H9 (cell line): Measurements from ENCODE around the gene PTPRS. TPM values are rescaled to one million over a fixed set of nuclear protein-coding genes. Genes with fewer than 3 reads are reported as not detected.

Source experiments
- DNase-seq: peaks from one replicate; pipeline ENCODE4 v3.0.0-alpha.2; 2017
- H2AFZ ChIP-seq: one replicate; pipeline ENCODE4 v1.6.1; 2013; ENCODE audit warnings: mild to moderate bottlenecking, low read length, control low read depth, moderate library complexity
- H2AK5ac ChIP-seq: 2 replicates; pipeline ENCODE4 v1.6.1; 2013; ENCODE audit warnings: low read length, control low read depth, mixed read lengths; ENCODE audit not compliant: insufficient read length
- H2BK120ac ChIP-seq: one replicate; pipeline ENCODE4 v1.6.1; 2013; ENCODE audit warnings: low read depth, mild to moderate bottlenecking, low read length, control low read depth, inconsistent platforms; ENCODE audit not compliant: poor library complexity, severe bottlenecking
- H2BK12ac ChIP-seq: 2 replicates; pipeline ENCODE4 v1.6.1; 2013; ENCODE audit warnings: low read length, control low read depth, mixed read lengths, low read depth; ENCODE audit not compliant: insufficient read length
- H2BK15ac ChIP-seq: 2 replicates; pipeline ENCODE4 v1.6.1; 2013; ENCODE audit warnings: low read depth, low read length, control low read depth
- H2BK20ac ChIP-seq: one replicate; pipeline ENCODE4 v1.6.1; 2013; ENCODE audit warnings: low read depth, mild to moderate bottlenecking, low read length, control low read depth, inconsistent platforms; ENCODE audit not compliant: poor library complexity, severe bottlenecking
- H2BK5ac ChIP-seq: 2 replicates; pipeline ENCODE4 v1.6.1; 2013; ENCODE audit warnings: low read length, control low read depth, mixed read lengths; ENCODE audit not compliant: insufficient read length
- H3K14ac ChIP-seq: 2 replicates; pipeline ENCODE4 v1.6.1; 2013; ENCODE audit warnings: low read length, control low read depth; ENCODE audit not compliant: insufficient read depth
- H3K18ac ChIP-seq: 2 replicates; pipeline ENCODE4 v1.6.1; 2013; ENCODE audit warnings: low read depth, mild to moderate bottlenecking, mixed read lengths, low read length, control low read depth; ENCODE audit not compliant: insufficient read length
- H3K23ac ChIP-seq: 2 replicates; pipeline ENCODE4 v1.6.1; 2013; ENCODE audit warnings: low read length, control low read depth, mixed read lengths, low read depth; ENCODE audit not compliant: insufficient read length
- H3K23me2 ChIP-seq: 2 replicates; pipeline ENCODE4 v1.6.1; 2013; ENCODE audit warnings: low read depth, mild to moderate bottlenecking, mixed read lengths, low read length, control low read depth; ENCODE audit not compliant: insufficient read length, poor library complexity, severe bottlenecking
- H3K27ac ChIP-seq: 2 replicates; pipeline ENCODE4 v1.5.1; 2013; ENCODE audit warnings: low read length, control low read depth, mixed read lengths, low read depth; ENCODE audit not compliant: insufficient read length
- H3K27me3 ChIP-seq: 2 replicates; pipeline ENCODE4 v1.6.1; 2013; ENCODE audit warnings: low read length, control low read depth, inconsistent platforms; ENCODE audit not compliant: insufficient read depth
- H3K4ac ChIP-seq: 2 replicates; pipeline ENCODE4 v1.6.1; 2013; ENCODE audit warnings: low read depth, mild to moderate bottlenecking, control low read depth, inconsistent platforms, low read length, moderate library complexity
- H3K4me1 ChIP-seq: 2 replicates; pipeline ENCODE4 v1.6.1; 2013; ENCODE audit warnings: low read length, control low read depth, inconsistent platforms; ENCODE audit not compliant: insufficient read depth
- H3K4me2 ChIP-seq: 2 replicates; pipeline ENCODE4 v1.6.1; 2013; ENCODE audit warnings: low read length, control low read depth, mixed read lengths; ENCODE audit not compliant: insufficient read length, insufficient read depth
- H3K56ac ChIP-seq: 2 replicates; pipeline ENCODE4 v1.6.1; 2013; ENCODE audit warnings: low read depth, mild to moderate bottlenecking, mixed read lengths, low read length, control low read depth; ENCODE audit not compliant: insufficient read length
- H3K79me1 ChIP-seq: 2 replicates; pipeline ENCODE4 v1.6.1; 2013; ENCODE audit warnings: low read depth, mild to moderate bottlenecking, moderate library complexity, low read length, control low read depth, inconsistent platforms; ENCODE audit not compliant: insufficient read depth, poor library complexity, severe bottlenecking
- H3K79me2 ChIP-seq: 2 replicates; pipeline ENCODE4 v1.6.1; 2013; ENCODE audit warnings: low read length, control low read depth, inconsistent platforms; ENCODE audit not compliant: insufficient read depth
- H3K9ac ChIP-seq: 2 replicates; pipeline ENCODE4 v1.6.1; 2013; ENCODE audit warnings: low read length, control low read depth, mixed read lengths; ENCODE audit not compliant: insufficient read length; ENCODE audit errors: extremely low read depth
- H3K9me3 ChIP-seq: one replicate; pipeline ENCODE4 v1.6.1; 2013; ENCODE audit warnings: low read depth, low read length, inconsistent platforms; ENCODE audit not compliant: control insufficient read depth
- H3T11ph ChIP-seq: one replicate; pipeline ENCODE4 v1.6.1; 2013; ENCODE audit warnings: mild to moderate bottlenecking, low read length, control low read depth, inconsistent platforms
- H4K20me1 ChIP-seq: one replicate; pipeline ENCODE4 v1.6.1; 2013; ENCODE audit not compliant: control insufficient read depth, insufficient read length, insufficient read depth
- H4K5ac ChIP-seq: 2 replicates; pipeline ENCODE4 v1.6.1; 2013; ENCODE audit warnings: low read depth, mild to moderate bottlenecking, mixed read lengths, low read length, control low read depth; ENCODE audit not compliant: insufficient read length
- H4K8ac ChIP-seq: replicated peaks from 2 replicates; pipeline ENCODE4 v1.6.1; 2013; ENCODE audit warnings: low read length, control low read depth, mixed read lengths, low read depth; ENCODE audit not compliant: insufficient read length
- H4K91ac ChIP-seq: 2 replicates; pipeline ENCODE4 v1.6.1; 2013; ENCODE audit warnings: low read depth, mild to moderate bottlenecking, moderate library complexity, mixed read lengths, low read length, control low read depth; ENCODE audit not compliant: insufficient read length
- H3K27ac Mint-ChIP-seq, 3 experiments: 2 replicates in 2 of 3; 3 replicates in 1 of 3; pipeline ENCODE4 v1.8.0; 2020 to 2021; ENCODE audit warnings: mixed read lengths in 3 of 3, mild to moderate bottlenecking in 1 of 3, moderate library complexity in 1 of 3
- H3K27me3 Mint-ChIP-seq: 2 replicates; pipeline ENCODE4 v1.8.0; 2021; ENCODE audit warnings: low read depth, mild to moderate bottlenecking, moderate library complexity, mixed read lengths
- H3K36me3 Mint-ChIP-seq, 3 experiments: 2 replicates in 2 of 3; 3 replicates in 1 of 3; pipeline ENCODE4 v1.8.0; 2020 to 2021; ENCODE audit warnings: low read depth in 3 of 3, mixed read lengths in 3 of 3; ENCODE audit not compliant: insufficient read depth in 1 of 3
- H3K4me1 Mint-ChIP-seq, 2 experiments: 2 replicates each; pipeline ENCODE4 v1.8.0; 2020; ENCODE audit warnings: mixed read lengths in 2 of 2
- H3K4me3 Mint-ChIP-seq, 2 experiments: 2 replicates in 1 of 2; 3 replicates in 1 of 2; pipeline ENCODE4 v1.8.0; 2020 to 2021; ENCODE audit warnings: mild to moderate bottlenecking in 2 of 2, mixed read lengths in 2 of 2, moderate library complexity in 1 of 2
- H3K9me3 Mint-ChIP-seq, 2 experiments: 2 replicates in 1 of 2; 3 replicates in 1 of 2; pipeline ENCODE4 v1.8.0; 2020; ENCODE audit warnings: mild to moderate bottlenecking in 2 of 2, mixed read lengths in 2 of 2, moderate library complexity in 1 of 2
- WGBS: extraction: QIAGEN DNeasy Blood & Tissue Kit; methylation state at CpG from one replicate; pipeline ENCODE4 v1.1.7; 2013; ENCODE audit warnings: missing lambda C conversion rate, low lambda C conversion rate, mixed read lengths; ENCODE audit not compliant: insufficient read length; ENCODE audit errors: extremely low coverage; 5-methylcytosine and 5-hydroxymethylcytosine counted together
- total RNA-seq: library from RNA; stranded (reverse); gene quantifications from 2 replicates; pipeline ENCODE4 v1.2.1, GENCODE V29; 2021
- TF ChIP-seq, protein P1 (sequence below): fragments of 200-600 bp; sonication (generic); conservative IDR thresholded peaks from 3 replicates; pipeline ENCODE4 v1.8.0; 2021; ENCODE audit warnings: antibody characterized with exemption, mild to moderate bottlenecking

Gene PTPRS
- total RNA-seq, 1 experiment from 2014 or later = 186 TPM

DNA sequence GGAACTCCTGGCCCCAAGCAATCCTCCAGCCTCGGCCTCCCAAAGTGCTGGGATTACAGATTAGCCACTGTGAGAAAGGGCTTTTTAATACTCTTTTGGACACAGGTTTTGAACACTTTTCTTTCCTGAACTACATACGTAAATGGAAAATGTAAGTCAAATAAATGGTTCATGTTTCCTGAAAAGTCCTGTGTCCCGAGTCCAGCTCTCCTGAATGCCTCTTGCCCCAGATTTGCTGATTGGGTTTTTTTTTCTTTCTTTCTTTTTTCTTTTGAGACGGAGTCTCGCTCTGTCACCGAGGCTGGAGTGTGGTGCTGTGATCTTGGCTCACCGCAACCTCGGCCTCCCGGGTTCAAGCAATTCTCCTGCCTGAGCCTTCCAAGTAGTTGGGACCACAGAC, 24.5 kb downstream of the PTPRS start:
- H3K14ac ChIP-seq = no peak overlapping the region
- Mint-ChIP-seq H3K27me3 (no peaks in the 10 kb centered on the region; the same call in 1 of the 2 replicates), H3K27ac (no peak overlapping the region; a peak in 1 of 7 replicates), H3K4me1 (peaks cover 0 to 2% of the 10 kb centered on the region in 2 experiments; a peak in 1 of 4 replicates), H3K4me3 (no peak overlapping the region; a peak in 1 of 5 replicates), H3K9me3 (no peaks in the 10 kb centered on the region), H3K36me3 (peaks cover 9 to 30% (median 12%) of the 10 kb centered on the region in 3 experiments; a peak in 5 of 7 replicates)
- no peaks in the 10 kb centered on the region for H3K27me3 ChIP-seq
- no peak overlapping the region for H2BK12ac ChIP-seq
- no peak overlapping the region for H3K18ac ChIP-seq
- no peak overlapping the region for H3K27ac ChIP-seq
- H3T11ph ChIP-seq = no peak overlapping the region
- H4K8ac ChIP-seq = no peak overlapping the region
- no peak overlapping the region for H2BK120ac ChIP-seq
- H2BK15ac ChIP-seq = no peak overlapping the region
- no CpG with 5 or more reads among the region's 9 CpGs for WGBS
- no peak overlapping the region for H3K4ac ChIP-seq
- peaks cover 21% of the 10 kb centered on the region for H3K79me1 ChIP-seq
- H2BK5ac ChIP-seq = no peak overlapping the region
- peaks cover 15% of the 10 kb centered on the region; the same call in 1 of the 2 replicates for H3K79me2 ChIP-seq
- no peak overlapping the region for H4K5ac ChIP-seq
- no peak overlapping the region for H3K9ac ChIP-seq
- DNase-seq = no peak
- TF ChIP-seq, protein P1, sequence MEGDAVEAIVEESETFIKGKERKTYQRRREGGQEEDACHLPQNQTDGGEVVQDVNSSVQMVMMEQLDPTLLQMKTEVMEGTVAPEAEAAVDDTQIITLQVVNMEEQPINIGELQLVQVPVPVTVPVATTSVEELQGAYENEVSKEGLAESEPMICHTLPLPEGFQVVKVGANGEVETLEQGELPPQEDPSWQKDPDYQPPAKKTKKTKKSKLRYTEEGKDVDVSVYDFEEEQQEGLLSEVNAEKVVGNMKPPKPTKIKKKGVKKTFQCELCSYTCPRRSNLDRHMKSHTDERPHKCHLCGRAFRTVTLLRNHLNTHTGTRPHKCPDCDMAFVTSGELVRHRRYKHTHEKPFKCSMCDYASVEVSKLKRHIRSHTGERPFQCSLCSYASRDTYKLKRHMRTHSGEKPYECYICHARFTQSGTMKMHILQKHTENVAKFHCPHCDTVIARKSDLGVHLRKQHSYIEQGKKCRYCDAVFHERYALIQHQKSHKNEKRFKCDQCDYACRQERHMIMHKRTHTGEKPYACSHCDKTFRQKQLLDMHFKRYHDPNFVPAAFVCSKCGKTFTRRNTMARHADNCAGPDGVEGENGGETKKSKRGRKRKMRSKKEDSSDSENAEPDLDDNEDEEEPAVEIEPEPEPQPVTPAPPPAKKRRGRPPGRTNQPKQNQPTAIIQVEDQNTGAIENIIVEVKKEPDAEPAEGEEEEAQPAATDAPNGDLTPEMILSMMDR = no peak
- H4K20me1 ChIP-seq = no peaks in the 10 kb centered on the region
- H3K4me2 ChIP-seq = no peak overlapping the region
- no peak overlapping the region for H2AK5ac ChIP-seq
- no peaks in the 10 kb centered on the region for H3K23me2 ChIP-seq
- H2AFZ ChIP-seq = no peak overlapping the region
- no peak overlapping the region for H4K91ac ChIP-seq
- no peak overlapping the region for H2BK20ac ChIP-seq
- H3K23ac ChIP-seq = no peak overlapping the region
- H3K4me1 ChIP-seq = no peaks in the 10 kb centered on the region
- no peak overlapping the region for H3K56ac ChIP-seq
- no peaks in the 10 kb centered on the region for H3K9me3 ChIP-seq
